Activated T-helper 2 cell treated with anti-CD3 and anti-CD28 coated beads, Interferon-gamma antibody, Interleukin-2, Interleukin-4, amounts not matched to agents 10 μg/mL and 5 μg/mL and 100 μg/mL, durations not matched to agents 14 hours and 24 hours and 36 hours (primary cell): ENCODE data around the gene IKZF4. TPM values are rescaled to one million over a fixed set of nuclear protein-coding genes. Genes with fewer than 3 reads are reported as not detected.

Experiments used
- DNase-seq: peaks from one replicate; pipeline ENCODE4 v3.0.0; 2021; ENCODE audit warnings: low spot score
- H3K27ac Mint-ChIP-seq: one replicate; pipeline ENCODE4 v1.8.0; 2021; ENCODE audit warnings: mixed read lengths
- H3K27me3 Mint-ChIP-seq: one replicate; pipeline ENCODE4 v1.8.0; 2021; ENCODE audit warnings: low read depth, mixed read lengths
- H3K36me3 Mint-ChIP-seq: one replicate; pipeline ENCODE4 v1.8.0; 2021; ENCODE audit warnings: low read depth, mixed read lengths
- H3K4me1 Mint-ChIP-seq: one replicate; pipeline ENCODE4 v1.8.0; 2021; ENCODE audit warnings: low read depth, mixed read lengths
- H3K4me3 Mint-ChIP-seq: one replicate; pipeline ENCODE4 v1.8.0; 2021; ENCODE audit warnings: low read depth, mild to moderate bottlenecking, moderate library complexity, mixed read lengths
- H3K9me3 Mint-ChIP-seq: one replicate; pipeline ENCODE4 v1.8.0; 2021; ENCODE audit warnings: mixed read lengths
- intact Hi-C: fragments of 100-400 bp; cut with micrococcal nuclease; formaldehyde crosslinking; loops from one replicate; pipeline ENCODE4 v1.15.1; 2023
- total RNA-seq: library from RNA; stranded (reverse); gene quantifications from 2 replicates; pipeline ENCODE4 v1.2.3, GENCODE V29; 2022

The IKZF4 gene
- total RNA-seq, 1 donor from 2014 or later, result 35.5 TPM

GRCh38 chr12:56004211-56004610 lies 16.6 kb upstream of the IKZF4 start:
- Mint-ChIP-seq H3K9me3 (no peaks in the 10 kb centered on the region), H3K36me3 (peaks cover 37% of the 10 kb centered on the region), H3K4me1 (peaks cover 24% of the 10 kb centered on the region), H3K27me3 (no peaks in the 10 kb centered on the region), H3K27ac (no peak overlapping the region), H3K4me3 (no peak overlapping the region)
- intact Hi-C loops, result no loop called here
- DNase-seq, result no peak

GRCh38 chr12:56007564-56008559 lies 13.0 kb upstream of the IKZF4 start:
- intact Hi-C loops, result no loop called here
- H3K27me3 Mint-ChIP-seq, result no peaks in the 10 kb centered on the region
- H3K4me1 Mint-ChIP-seq, result peaks cover 37% of the 10 kb centered on the region
- peak; percentile 44 for DNase-seq
- H3K27ac Mint-ChIP-seq, result peak overlapping the region; percentile 79
- H3K9me3 Mint-ChIP-seq, result no peaks in the 10 kb centered on the region
- peak overlapping the region; percentile 83 for H3K4me3 Mint-ChIP-seq
- H3K36me3 Mint-ChIP-seq, result peaks cover 21% of the 10 kb centered on the region

DNA sequence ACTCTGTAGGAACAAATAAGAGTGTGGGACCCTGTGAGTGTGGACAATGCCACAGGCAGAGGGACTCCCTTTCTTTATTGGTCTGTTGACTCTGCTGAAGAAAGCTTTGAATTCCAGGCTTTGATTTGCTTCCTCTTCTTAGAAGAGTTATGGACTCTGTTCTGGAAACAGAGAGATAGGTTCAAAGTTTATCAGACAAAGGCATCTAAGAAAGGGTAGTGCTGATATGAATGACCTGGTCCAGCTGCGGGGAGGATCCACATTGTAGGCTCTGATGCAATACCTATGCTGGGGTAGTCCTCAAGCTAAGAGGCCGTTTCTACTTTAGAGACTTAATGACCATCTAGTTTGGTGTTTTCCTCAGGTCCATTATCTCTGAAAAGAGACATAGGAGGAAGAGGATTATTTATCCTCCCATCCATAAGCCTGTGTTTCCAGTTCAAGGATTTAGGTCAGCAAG lies 10.7 kb upstream of the IKZF4 start:
- H3K9me3 Mint-ChIP-seq, result no peaks in the 10 kb centered on the region
- peaks cover 12% of the 10 kb centered on the region for H3K36me3 Mint-ChIP-seq
- intact Hi-C loops, result no loop called here
- peak overlapping the region; percentile 13 for H3K4me3 Mint-ChIP-seq
- H3K27me3 Mint-ChIP-seq, result no peaks in the 10 kb centered on the region
- H3K27ac Mint-ChIP-seq, result peak overlapping the region; percentile 7
- H3K4me1 Mint-ChIP-seq, result peaks cover 39% of the 10 kb centered on the region
- no peak for DNase-seq

GRCh38 chr12:56011509-56012090 lies 9.2 kb upstream of the IKZF4 start:
- H3K36me3 Mint-ChIP-seq, result peaks cover 6% of the 10 kb centered on the region
- no peak overlapping the region for H3K4me3 Mint-ChIP-seq
- intact Hi-C loops, result no loop called here
- DNase-seq, result no peak
- no peaks in the 10 kb centered on the region for H3K27me3 Mint-ChIP-seq
- H3K9me3 Mint-ChIP-seq, result no peaks in the 10 kb centered on the region
- peaks cover 46% of the 10 kb centered on the region for H3K4me1 Mint-ChIP-seq
- H3K27ac Mint-ChIP-seq, result peak overlapping the region; percentile 44

GRCh38 chr12:56013482-56013881 lies 7.4 kb upstream of the IKZF4 start:
- Mint-ChIP-seq H3K4me3 (no peak overlapping the region), H3K9me3 (no peaks in the 10 kb centered on the region), H3K4me1 (peaks cover 36% of the 10 kb centered on the region), H3K27ac (no peak overlapping the region), H3K27me3 (no peaks in the 10 kb centered on the region), H3K36me3 (peaks cover 6% of the 10 kb centered on the region)
- DNase-seq, result no peak
- intact Hi-C loops, result no loop called here

DNA sequence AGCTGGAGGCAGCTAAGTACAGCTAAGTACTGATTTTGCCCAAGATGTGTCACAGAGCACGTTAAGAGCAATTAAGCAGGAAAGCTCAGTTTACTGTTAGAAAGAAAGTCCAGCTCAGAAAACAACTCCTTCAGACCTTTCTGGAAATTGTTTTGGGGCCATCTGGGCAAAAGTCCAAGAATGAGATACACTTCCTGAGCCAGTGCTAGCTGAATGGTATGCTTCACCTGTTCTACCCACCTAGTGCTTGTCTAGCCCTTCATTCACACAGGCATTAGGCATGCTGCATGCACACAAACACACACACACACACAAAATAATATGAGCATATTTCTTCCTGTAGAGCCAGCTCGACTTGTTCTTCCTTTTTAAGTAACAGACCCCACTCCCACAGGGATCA lies 6.6 kb upstream of the IKZF4 start:
- Mint-ChIP-seq H3K4me3 (no peak overlapping the region), H3K4me1 (peaks cover 32% of the 10 kb centered on the region), H3K27me3 (no peaks in the 10 kb centered on the region), H3K9me3 (no peaks in the 10 kb centered on the region), H3K36me3 (peaks cover 7% of the 10 kb centered on the region), H3K27ac (no peak overlapping the region)
- intact Hi-C loops, result no loop called here
- no peak for DNase-seq

DNA sequence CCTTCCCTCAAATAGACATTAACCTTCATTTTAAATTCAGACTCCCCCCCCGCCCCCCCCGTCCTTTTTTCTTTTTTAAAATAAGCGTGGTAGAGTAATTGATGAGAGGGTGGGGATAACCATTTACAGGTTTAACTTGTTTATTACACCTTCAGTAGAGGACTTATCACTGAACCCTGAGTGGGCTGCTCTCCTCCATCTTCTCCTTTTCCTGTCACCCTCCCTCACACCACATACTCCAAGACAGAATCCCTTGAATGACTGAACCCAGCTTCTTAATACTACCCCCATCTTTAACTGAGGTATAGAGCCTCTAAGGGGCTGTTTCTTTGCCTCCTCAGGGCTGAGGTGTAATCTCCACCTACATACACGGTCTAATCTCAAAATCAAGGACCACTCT lies 3.7 kb upstream of the IKZF4 start:
- H3K4me3 Mint-ChIP-seq, result no peak overlapping the region
- H3K36me3 Mint-ChIP-seq, result peaks cover 13% of the 10 kb centered on the region
- intact Hi-C loops, result no loop called here
- no peak overlapping the region for H3K27ac Mint-ChIP-seq
- H3K27me3 Mint-ChIP-seq, result no peaks in the 10 kb centered on the region
- no peak for DNase-seq
- no peaks in the 10 kb centered on the region for H3K9me3 Mint-ChIP-seq
- peaks cover 29% of the 10 kb centered on the region for H3K4me1 Mint-ChIP-seq

GRCh38 chr12:56018356-56018755 lies 2.5 kb upstream of the IKZF4 start:
- no peak for DNase-seq
- no peaks in the 10 kb centered on the region for H3K27me3 Mint-ChIP-seq
- peaks cover 34% of the 10 kb centered on the region for H3K4me1 Mint-ChIP-seq
- no peak overlapping the region for H3K27ac Mint-ChIP-seq
- no peak overlapping the region for H3K4me3 Mint-ChIP-seq
- peaks cover 16% of the 10 kb centered on the region for H3K36me3 Mint-ChIP-seq
- H3K9me3 Mint-ChIP-seq, result no peaks in the 10 kb centered on the region
- intact Hi-C loops, result no loop called here

DNA sequence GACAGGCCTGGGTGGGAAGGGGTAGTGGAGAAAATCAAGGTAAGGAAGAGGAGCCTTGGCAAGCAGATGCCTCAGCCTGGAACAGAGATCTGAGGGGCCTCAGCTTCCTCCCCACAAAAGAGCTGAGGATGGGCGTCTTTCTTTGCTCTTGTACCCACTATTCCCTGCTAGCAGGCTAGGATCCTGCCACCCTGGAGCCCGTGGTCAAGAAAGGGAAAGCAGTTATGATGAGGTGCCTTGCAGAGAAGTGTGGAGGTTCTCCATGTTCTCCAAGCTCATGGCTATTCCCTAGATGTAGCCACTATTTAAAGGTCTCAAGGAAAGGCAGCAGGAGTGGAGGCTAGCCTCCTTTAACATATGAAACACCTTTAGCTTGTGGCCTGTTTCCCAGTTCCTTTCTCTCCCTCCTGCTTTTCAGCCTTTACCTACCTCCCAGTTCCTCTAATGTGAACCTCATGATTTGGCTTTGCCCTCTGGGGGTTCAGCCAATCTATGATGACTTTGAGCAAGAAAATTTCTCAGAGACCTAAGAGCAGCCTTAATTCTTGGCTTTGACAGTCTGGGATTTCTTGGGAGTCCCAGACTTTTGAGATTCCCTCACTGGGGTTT lies 1.1 kb downstream of the IKZF4 start:
- H3K36me3 Mint-ChIP-seq, result peaks cover 32% of the 10 kb centered on the region
- H3K27ac Mint-ChIP-seq, result peak overlapping the region; percentile 95
- peaks cover 29% of the 10 kb centered on the region for H3K4me1 Mint-ChIP-seq
- peak overlapping the region; percentile 95 for H3K4me3 Mint-ChIP-seq
- no peak for DNase-seq
- H3K9me3 Mint-ChIP-seq, result no peaks in the 10 kb centered on the region
- intact Hi-C loops, result loop anchor here (1.0 kb wide), 2 partner anchors 19 to 25 kb away; partner anchors contain the start of genes RPS26 and SUOX
- H3K27me3 Mint-ChIP-seq, result no peaks in the 10 kb centered on the region

- no peak for DNase-seq
- intact Hi-C loops, result loop anchor here (1.0 kb wide), 2 partner anchors 8 to 32 kb away; no protein-coding TSS in a partner anchor
- Mint-ChIP-seq H3K9me3 (no peaks in the 10 kb centered on the region), H3K36me3 (peaks cover 70% of the 10 kb centered on the region), H3K27ac (peak overlapping the region; percentile 44), H3K4me3 (no peak overlapping the region), H3K4me1 (peaks cover 38% of the 10 kb centered on the region), H3K27me3 (no peaks in the 10 kb centered on the region)
Measured at GRCh38 chr12:56028511-56029165, 7.8 kb downstream of the IKZF4 start.

GRCh38 chr12:56029166-56029519 lies 8.3 kb downstream of the IKZF4 start:
- Mint-ChIP-seq H3K27me3 (no peaks in the 10 kb centered on the region), H3K4me3 (no peak overlapping the region), H3K9me3 (no peaks in the 10 kb centered on the region), H3K4me1 (peaks cover 35% of the 10 kb centered on the region), H3K36me3 (peaks cover 68% of the 10 kb centered on the region), H3K27ac (peak overlapping the region; percentile 44)
- no peak for DNase-seq
- intact Hi-C loops, result loop anchor here (1.0 kb wide), 2 partner anchors 9 to 33 kb away; no protein-coding TSS in a partner anchor

DNA sequence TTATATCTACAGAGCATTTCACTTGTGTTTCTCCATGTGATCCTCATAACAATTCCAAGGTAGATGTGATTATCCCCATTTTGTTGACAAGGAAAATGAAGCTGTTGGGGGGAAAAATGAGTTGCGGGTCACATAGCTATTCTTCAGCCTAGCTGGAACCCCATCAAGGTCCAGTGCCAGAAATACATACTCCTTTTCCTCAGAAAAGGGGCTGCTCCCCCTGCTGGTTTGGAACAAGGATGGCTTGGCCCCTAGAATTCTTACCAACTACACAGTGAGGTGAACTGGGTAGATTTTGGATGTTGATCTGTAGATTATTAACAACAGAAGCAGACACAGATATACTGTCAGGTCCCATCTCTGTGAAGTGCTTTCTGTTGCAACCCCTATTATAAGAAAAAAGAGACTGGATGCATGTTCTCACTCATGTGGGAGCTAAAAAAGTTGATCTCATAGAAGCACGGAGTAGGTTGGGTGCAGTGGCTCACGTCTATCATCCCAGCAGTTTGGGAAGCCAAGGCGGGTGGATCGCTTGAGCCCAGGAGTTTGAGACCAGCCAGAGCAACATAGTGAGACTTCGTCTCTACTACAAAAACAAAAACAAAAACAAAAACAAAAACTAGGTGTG lies 8.9 kb downstream of the IKZF4 start:
- Mint-ChIP-seq H3K27ac (peak overlapping the region; percentile 29), H3K9me3 (no peaks in the 10 kb centered on the region)

More for the DNA sequence above, 8.9 kb downstream of the IKZF4 start:
- Mint-ChIP-seq H3K4me3 (no peak overlapping the region), H3K27me3 (no peaks in the 10 kb centered on the region), H3K36me3 (peaks cover 74% of the 10 kb centered on the region), H3K4me1 (peaks cover 41% of the 10 kb centered on the region)
- DNase-seq, result peak; percentile 27
- intact Hi-C loops, result loop anchor here (1.0 kb wide), 2 partner anchors 9 to 33 kb away; no protein-coding TSS in a partner anchor
